Activated T-cell treated with anti-CD3 and anti-CD28 coated beads for 1 hour (primary cell): ENCODE results near the gene ABHD17B.
A peak's percentile ranks its signal among the peaks of the same experiment; 100 is the strongest.
"Not testable (repeated sequence)": the region's sequence is repeated elsewhere in the genome, so short reads cannot be mapped to it uniquely, and the experiment has no call there.

Experiments
- DNase-seq: peaks from one replicate; pipeline ENCODE4 v3.0.0-alpha.2; 2020; ENCODE audit warnings: low read depth

The ABHD17B gene

DNA sequence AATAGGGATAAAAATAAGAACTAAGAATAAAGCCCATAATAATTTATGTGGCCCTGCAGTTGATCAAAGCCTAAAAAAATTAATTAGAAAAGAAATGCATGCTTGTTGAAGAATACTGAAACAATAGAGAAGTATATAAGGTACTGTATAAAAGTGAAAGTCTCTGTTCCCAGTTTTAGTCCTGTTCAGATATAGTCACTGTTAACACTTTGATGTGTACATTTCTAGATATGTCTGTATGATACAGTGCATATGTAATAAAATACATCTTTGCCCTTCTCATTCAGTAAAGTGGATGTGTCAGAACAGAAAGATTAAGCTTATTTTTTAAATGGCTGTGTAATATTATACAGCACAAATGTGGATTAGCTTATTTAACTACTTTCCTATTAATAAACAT lies 4.5 kb upstream of the ABHD17B start:
- DNase-seq = no peak

DNA sequence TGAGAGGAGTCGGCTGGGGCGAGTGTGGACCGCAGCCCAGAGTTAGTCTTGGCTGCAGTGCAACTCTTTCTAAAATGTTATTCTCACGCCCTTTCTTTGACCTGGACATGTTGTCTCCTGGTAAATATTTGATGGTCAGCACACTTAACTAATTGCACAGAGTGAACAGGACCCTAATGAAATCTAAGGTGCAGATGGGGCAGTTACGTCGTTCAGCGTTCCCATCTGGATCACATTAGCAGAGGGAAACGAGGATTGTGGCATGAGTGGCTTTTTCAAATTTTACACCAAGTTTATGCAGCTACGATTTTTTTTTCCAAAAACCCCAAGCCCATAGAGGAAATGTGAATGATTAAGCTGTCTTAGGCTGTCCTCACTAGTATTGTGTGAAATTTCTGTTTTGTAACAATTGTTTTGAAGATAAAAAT lies 929 bp upstream of the ABHD17B start:
- no peak for DNase-seq

DNA sequence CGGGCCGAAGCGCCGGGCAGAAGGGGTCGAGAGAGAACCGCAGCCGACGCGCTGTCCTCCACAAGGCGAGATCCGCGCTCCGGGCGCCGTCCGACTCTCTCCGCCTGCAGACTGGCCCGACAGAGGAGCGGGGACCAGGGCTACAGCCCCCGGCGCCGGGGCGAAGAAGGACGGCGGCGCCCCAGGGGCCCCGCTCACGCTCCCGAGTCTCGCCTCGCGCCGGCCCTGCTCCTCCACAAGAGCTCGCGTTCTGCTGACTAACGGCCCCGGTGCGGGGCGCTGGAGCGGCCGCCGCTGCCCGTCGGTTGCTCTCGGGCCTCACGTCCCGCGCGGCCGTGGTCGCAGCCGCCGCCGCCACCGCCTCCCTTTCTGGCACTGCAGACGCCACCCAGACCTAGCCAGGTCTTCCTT lies 338 bp downstream of the ABHD17B start:
- no peak for DNase-seq

DNA sequence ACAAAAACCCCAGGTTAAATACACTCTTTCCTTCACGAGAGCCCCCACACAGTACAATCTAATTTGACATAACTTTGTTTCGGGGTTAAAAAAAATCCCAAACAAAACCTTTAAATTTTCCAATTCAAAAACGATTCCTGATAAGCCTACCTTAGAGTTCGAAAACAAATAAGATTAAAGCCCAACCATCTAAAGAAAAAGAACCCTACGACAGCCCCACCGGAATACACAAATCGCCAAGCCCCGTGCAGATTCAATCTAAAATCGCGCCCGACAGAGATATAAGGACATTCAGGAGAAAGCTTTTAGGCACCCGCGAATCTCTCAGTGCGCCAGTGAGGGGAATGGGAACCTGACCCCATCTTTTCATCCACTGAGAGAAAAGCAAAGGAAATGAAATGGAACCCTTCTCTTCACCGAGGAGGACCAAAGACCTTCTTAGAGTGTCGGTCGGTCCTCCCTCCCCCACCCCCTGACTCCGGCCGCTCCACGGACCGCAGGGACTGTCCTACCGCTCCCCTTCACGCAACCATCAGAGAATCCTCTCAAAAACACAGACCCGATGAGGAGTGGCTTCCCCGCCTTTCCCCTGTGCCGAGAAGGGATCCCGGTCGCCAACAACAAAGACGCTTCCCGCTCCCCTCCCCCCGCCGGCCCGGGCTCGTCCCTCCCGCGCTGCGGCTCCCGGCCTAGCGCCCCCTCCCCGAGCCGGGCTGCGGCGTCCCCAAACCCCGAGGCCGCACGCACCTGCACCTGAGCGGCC lies 925 bp downstream of the ABHD17B start:
- peak; percentile 5 for DNase-seq

DNA sequence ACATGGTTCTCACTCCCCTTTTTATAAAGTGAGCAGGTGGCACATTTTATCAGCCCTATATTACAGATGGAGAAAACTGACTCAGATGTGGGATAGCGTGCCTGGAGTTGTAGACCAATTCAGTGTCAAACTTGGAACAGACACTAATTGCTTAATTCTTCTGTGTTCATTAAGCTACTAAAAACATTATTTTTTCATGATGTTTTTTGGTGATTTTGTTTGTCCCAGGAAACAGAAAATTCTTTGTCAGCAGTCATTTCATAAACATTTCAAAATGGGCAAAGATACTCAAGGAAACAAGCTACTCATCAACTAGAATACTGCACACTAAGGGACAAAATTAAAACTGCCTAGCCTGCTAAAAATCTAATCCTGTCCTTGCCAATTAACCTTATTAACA lies 2.2 kb downstream of the ABHD17B start:
- no peak for DNase-seq

DNA sequence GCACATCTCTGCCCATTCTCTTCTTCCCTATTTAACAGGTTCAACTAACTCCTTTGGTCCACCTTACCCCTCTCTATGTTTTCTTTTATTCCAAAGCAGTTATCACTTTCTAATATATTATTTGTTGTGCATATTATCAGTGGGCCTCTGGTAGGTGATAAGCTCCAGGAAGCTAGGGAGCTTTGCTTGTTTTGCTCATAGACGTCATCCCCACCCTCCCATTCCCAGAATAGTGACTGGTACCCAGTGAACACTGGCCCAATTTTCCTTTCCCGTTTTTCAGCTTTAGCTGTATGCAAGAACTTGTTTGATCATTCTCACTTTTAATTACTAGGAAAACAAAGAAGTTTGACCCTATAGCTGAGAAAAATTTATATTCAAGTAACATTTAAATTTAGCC lies 6.9 kb downstream of the ABHD17B start:
- DNase-seq = no peak

DNA sequence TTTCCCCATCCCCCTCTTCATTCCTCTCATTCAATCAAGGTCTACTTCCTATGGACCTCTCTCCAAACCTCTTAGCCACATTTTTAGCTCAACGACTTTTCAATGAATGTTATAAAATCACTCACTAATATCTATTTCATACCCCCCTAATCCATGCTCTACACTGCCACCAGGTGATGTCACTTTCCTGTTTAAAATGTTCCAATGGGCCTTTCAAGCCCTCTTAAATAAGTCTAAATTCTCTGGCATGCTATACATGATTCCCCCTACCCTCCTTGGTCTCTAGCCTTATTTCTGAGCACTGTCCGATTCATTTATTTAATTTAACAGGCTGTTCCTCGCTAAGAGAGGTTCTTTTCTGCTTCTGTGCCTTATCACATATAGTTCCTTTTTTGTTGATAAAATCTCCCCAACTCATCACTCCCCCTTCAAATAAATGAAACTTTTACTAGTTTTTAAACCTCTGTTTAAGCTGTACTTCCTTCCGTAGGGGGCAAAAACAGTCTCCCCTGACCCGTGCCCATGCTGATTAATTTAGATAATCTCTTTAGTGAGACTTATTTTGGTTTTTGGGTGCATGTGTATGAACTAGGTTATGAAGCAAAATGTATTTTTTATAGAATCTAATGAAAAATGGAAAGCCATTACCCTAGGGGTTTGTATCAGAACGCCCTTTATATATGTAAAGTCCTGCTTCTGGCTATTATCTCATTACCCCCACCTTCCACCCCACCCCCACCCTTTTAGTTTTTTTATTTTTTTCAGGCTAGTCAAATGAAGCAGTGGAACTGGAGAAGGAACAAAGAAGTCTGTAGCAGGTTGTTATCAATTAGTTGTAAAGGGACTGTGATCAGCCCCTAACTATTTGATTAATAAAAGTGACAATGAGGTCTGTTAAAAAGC lies 9.0 kb downstream of the ABHD17B start:
- DNase-seq = no peak

DNA sequence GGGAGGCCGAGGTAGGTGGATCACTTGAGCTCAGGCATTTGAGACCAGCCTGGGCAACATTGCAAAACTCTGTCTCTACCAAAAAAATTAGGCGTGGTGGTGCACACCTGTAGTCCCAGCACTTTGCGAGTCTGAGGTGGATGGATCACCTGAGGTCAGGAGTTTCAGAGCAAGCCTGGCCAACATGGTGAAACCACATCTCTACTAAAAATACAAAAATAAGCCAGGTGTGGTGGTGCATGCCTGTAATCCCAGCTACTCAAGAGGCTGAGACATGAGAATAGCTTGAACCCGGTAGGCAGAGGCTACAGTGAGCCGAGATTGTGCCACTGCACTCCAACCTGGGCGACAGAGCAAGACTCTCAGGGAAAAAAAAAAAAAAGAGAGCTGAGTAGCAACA lies 12.2 kb downstream of the ABHD17B start:
- DNase-seq = not testable (repeated sequence)

DNA sequence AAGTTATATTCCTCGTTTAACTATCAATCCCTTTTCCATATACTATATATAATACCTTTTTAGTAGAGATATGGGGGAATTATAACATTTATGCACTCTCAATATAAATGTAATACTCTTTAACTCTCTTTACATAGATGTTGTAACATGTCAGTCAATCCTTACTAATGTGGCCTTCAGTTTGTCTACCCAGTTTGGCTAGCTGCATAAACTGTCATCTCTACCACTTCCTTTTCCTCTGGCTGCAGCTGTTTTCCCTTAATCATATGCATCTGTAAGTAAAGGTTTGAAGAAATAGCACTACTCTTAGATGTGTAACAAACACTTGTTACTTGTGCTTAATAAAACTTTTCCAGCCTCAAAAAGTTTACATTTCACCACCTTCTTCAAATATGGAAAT lies 13.4 kb downstream of the ABHD17B start:
- DNase-seq = no peak

DNA sequence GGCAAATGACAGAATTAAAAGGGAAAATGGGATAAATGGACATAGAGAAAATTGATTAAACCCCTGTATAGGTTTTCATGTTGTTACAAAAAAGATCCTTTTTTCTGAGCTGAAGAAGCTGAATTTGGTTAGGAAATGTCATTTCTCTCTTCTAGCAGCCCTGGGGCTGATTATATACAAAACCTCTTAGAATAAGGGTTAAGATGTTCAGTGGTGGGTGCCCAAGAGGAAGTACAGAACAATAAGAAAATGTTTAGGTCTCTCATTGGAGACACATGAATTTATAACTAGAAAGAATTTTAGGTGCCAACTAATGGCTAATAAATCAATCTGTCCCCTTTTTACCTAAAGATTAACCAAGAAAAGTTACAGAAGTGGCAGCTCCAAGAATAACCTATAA lies 14.2 kb downstream of the ABHD17B start:
- DNase-seq = no peak

DNA sequence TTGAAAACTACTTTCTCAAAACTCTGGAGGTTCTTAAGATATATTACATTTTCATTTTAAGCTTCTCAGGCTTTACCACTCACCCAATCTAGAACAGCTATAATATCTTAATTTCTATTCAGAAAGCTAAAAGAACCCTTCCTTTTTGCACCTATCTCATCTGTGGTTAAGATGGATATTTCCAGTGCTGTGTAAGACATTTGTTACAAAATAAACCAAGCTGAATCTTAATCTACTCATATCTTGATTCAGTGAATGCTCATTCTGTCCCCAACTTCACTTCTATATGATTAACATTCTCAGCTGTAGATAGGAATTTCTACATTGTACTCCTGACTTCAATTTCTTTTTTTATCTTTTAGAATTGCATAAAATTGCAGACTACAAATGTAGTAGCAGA lies 15.0 kb downstream of the ABHD17B start:
- no peak for DNase-seq

DNA sequence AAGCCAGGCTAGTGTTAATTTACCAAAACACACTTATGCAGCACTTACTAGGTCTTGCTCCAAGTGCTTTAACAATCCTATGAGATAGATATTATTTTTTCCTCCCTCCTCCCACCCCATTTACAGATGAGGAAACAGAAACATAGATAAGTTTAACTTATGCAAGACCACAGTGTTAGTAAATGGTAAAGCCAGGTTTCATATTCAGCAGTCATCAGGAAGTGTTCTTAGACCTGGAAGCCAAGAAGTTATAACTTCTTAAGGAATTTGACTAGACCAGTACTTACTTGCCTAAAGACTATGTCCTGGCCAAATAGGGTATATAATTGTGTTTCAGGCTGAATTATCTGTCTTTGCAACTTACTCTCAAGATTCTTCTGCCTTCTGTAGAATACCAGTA lies 15.9 kb downstream of the ABHD17B start:
- no peak for DNase-seq

DNA sequence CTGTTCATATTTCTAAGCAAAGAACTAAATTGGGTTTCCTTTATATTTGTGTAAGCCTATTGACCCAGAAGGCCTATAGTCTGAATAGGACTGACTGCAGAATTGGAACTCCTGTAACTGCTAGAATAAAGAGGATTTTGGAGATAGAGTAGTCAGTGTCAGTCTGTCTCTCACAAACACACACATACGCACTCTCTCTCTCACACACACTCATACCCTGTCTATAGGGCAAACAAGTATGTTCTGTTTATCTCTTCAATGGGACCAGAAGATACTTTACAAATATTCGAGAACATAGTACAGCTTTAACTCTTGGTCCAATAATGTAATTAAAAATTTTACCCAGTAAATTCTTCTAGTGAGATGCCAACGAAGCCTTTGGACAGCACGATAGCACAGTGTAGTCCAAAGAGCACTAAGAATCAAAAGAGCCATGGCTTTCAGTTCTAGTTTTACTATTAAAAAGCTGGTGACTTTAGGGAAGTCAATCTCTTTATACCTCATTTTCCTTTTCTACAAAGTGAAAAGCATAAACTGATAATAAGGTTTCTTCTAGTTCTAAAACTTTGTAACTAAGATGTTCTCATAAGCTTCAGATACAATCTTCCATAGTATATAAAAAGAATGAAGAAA lies 19.3 kb downstream of the ABHD17B start:
- DNase-seq = no peak

DNA sequence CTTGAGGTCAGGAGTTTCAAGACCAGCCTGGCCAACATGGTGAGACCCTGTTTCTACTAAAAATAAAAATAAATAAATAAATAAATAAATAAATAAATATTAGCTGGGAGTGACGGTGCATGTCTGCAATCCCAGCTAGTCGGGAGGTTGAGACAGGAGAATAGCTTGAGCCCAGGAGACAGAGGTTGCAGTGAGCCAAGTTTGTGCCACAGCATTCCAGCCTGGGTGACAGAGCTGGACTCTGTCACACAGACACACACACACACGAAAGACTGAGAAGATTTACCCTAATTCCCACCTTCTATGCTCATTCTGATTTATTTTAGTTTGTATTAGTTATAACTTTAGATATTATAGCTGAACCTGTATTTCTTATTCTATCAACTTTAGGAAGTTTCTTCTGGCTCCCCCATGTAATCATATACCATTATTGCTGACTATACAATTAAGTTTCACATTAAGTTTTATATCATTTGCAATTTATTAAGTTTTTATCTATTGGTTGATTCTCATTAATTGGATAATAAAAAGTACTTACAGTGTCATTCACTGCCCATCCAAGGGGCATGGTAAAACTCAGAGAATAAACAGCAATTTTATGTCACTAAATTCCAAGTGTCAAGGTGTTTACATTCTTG lies 20.8 kb downstream of the ABHD17B start:
- no peak for DNase-seq

DNA sequence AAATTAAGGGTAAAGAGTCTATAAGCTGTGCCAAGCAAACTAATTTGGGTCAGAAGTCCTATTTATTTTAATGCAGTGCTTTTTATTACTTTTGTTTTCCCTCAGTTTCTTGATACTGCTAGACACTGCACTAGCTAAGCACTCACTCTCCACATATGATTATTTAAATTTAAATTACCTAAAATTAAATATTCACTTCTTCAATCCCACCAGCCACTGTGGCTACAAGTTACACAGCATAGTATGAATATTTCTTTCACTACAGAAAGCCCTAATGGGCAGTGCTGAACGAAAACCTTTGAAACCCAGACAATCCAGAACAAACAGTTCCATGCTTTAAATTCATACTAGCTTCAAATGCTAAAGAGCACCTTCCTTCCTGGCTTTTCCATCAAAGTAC lies 23.6 kb downstream of the ABHD17B start:
- no peak for DNase-seq

DNA sequence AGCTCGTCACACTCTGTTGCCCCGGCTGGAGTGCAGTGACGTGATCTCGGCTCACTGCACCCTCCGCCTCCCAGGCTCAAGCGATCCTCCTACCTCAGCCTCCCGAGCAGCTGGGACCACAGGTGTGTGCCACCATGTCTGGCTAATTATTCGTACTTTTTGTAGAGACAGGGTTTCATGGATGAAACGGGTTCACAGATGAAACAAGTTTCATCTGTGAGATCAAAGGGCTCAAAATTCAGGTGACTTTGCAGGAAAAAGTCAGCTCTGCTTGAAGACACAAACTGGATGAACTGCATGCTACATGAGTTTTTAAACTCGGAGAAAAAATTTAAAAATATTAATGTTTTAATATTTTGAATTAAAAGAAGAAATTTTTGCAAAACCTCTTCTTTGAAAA lies 24.5 kb downstream of the ABHD17B start:
- DNase-seq = no peak

DNA sequence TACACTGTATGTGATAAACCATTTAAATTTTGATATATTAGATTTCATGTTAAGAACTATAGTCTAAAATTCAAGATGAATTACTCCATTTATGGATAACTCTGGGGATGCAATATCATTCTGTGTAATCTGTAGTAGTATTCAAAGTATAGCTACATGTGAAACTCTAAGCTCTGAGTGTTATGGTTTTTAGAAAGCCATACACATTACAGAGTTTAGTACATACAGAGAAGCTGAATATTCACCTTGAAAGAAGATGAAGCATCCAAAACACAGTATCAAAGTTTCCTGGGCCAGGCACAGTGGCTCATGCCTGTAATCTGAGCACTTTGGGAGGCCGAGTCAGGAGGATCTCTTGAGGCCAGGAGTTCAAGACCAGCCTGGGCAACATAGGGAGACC lies 25.0 kb downstream of the ABHD17B start:
- DNase-seq = no peak

DNA sequence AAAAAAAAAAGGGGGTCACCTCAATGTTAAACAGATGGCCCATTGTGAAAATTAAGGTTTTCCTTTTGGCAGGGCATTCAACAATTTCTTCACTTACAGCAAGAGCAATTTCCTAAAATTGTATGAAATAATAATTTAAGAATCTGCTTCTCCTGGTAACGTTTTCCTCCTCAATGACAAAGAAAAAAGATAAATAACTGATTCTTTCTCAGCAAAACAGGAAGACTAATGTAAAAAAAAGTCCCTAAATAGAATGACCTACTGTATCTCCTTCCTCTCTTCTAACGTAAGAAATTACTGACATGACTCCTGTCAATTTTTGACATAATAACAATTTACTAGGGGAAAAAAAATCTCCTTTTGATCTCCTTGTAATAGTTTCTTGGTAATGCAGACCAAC lies 25.5 kb downstream of the ABHD17B start:
- no peak for DNase-seq

DNA sequence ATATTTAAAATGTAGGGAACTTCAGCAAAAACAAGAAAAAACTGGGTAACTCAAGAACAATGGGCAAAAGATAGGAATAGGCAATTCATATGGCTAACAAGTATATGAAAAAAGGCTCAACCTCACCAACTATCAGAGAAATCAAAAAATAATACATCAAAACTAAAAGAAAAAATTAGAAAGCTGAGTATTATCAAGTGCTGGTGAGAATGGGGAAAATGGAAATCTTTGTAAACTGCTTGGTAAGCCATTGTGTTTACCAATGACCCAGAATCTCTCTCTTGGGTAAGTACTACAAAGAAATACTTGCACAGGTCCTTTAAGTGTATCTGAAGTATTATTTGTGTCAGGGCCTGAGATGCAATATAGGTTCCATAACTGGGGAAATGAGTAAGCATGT lies 27.0 kb downstream of the ABHD17B start:
- no peak for DNase-seq

DNA sequence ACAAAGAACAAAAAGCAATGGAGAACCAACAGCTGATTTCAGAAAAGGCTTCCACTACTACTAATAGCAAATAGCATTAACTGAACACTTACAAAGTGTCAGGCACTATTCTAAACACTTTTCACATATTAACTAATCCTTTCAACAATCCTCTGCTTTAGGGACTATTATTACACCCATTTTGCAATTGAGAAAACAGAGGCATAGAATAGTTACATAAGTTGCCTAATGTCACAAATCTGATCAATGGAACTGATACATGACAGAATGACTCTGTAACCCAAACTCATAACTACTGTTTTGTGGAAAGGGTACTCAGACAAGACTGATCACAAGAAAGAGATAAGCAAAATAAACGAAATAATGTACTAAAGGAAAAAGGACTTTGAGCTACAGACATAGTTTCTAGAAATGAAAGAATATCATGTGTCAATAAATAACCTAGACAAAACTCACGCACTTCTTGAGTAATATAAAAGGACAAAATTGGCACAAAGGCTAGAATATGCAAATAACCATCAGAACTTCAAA lies 31.3 kb downstream of the ABHD17B start:
- no peak for DNase-seq

DNA sequence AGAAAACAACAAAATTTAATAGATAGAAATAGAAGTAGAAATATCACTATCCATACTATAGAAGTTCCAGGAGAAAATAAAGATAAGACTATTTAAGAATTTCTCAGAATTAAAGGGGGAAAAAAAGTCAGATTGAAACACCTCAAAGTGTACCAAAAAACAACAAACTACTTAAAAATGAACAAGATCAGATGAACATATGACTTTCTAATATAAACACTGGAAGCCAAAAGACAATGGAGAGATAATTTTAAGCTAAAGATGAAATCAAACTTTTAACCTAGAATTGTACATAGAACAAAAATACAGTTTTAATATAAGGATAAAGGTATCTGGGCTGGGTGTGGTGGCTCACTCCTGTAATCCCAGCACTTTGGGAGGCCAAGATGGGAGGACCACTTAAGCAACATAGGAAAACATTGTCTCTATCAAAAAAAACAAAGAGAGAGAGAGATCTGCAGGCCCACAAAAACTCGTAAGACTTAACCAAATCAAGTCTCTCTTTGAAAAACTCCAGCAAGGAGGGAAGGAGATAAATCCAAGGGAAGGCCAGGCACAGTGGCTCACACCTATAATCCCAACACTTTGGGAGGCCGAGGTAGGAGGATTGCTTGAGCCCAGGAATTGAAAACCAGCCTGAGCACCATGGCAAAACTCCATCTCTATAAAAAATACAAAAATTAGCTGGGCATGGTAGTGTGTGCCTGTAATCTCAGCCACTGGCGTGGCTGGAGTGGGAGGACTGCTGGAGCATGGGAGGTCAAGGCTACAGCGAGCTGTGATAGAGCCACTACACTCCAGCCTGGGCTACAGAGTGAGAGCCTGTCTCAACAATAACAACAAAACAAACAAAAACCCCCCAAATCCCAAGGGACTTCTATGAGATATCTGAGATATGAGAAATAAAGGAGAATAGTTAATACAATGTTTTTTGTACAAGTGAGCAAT lies 32.4 kb downstream of the ABHD17B start:
- DNase-seq = no peak
